Stimulated activated CD4-positive, alpha-beta T cell treated with anti-CD3 and anti-CD28 coated beads, Interleukin-1b, Interleukin-23, amount 100 ng/mL, for 24 hours (primary cell): ENCODE data around the gene GNA14.
"Not testable (repeated sequence)": the region's sequence is repeated elsewhere in the genome, so short reads cannot be mapped to it uniquely, and the experiment has no call there.

Source experiments
- DNase-seq, 4 experiments: peaks; one replicate each; pipeline ENCODE4 v3.0.0-alpha.2; 2020; ENCODE audit warnings: low read depth in 4 of 4, low spot score in 1 of 4

GNA14 gene

GRCh38 chr9:77648234-77649108, at the start of gene GNA14:
GNA14 (minus strand) TSS chr9:77648322; CDS start chr9:77647793, 529 bp downstream.
- DNase-seq = no peak

GRCh38 chr9:77697238-77697984, 49.3 kb upstream of the GNA14 start:
- DNase-seq = no peak

GRCh38 chr9:77690723-77691122, 42.6 kb upstream of the GNA14 start:
- DNase-seq = not testable (repeated sequence)

GRCh38 chr9:77690119-77690518, 42.0 kb upstream of the GNA14 start:
- DNase-seq = not testable (repeated sequence)

GRCh38 chr9:77687737-77688136, 39.6 kb upstream of the GNA14 start:
- not testable (repeated sequence) for DNase-seq

GRCh38 chr9:77680581-77680980, 32.5 kb upstream of the GNA14 start:
- no peak for DNase-seq

GRCh38 chr9:77679661-77680368, 31.7 kb upstream of the GNA14 start:
- no peak for DNase-seq

- no peak for DNase-seq
Measured at GRCh38 chr9:77679088-77679487, 31.0 kb upstream of the GNA14 start.

- no peak for DNase-seq
Measured at GRCh38 chr9:77677957-77678535, 29.9 kb upstream of the GNA14 start.

- DNase-seq = no peak
Measured at GRCh38 chr9:77677397-77677796, 29.3 kb upstream of the GNA14 start.

GRCh38 chr9:77673941-77674791, 26.0 kb upstream of the GNA14 start:
- DNase-seq = no peak

- DNase-seq = no peak
Measured at GRCh38 chr9:77672183-77672582, 24.1 kb upstream of the GNA14 start.

GRCh38 chr9:77667151-77667550, 19.0 kb upstream of the GNA14 start:
- DNase-seq = no peak

- DNase-seq = no peak
Measured at GRCh38 chr9:77663754-77664153, 15.6 kb upstream of the GNA14 start.

- DNase-seq = no peak
Measured at GRCh38 chr9:77661566-77662085, 13.5 kb upstream of the GNA14 start.

- no peak for DNase-seq
Measured at GRCh38 chr9:77659926-77660325, 11.8 kb upstream of the GNA14 start.

GRCh38 chr9:77651203-77651602, 3.1 kb upstream of the GNA14 start:
- no peak for DNase-seq

- no peak for DNase-seq
Measured at GRCh38 chr9:77649109-77649812, 1.1 kb upstream of the GNA14 start.
